Activated CD4-positive, CD25-positive, alpha-beta regulatory T cell (primary cell): ENCODE measurements around the gene EXOSC2.

ENCODE experiments used
- DNase-seq, 4 experiments: peaks; one replicate each; lab custom pipeline; 2025; lab: John Stamatoyannopoulos, UW

Gene EXOSC2

GRCh38 chr9:130693426-130694191 lies at the start of gene EXOSC2:
Gene EXOSC2, plus strand, starts transcription at chr9:130693780. Its CDS starts 12 bp downstream, at chr9:130693792.
- DNase-seq: peak; percentile 91 to 95 (median 94)

- no peak for DNase-seq
Observed at GRCh38 chr9:130651221-130651620, 42.4 kb upstream of the EXOSC2 start.

GRCh38 chr9:130651752-130652151 lies 41.8 kb upstream of the EXOSC2 start:
- no peak for DNase-seq

- DNase-seq: no peak
Observed at GRCh38 chr9:130654879-130655278, 38.7 kb upstream of the EXOSC2 start.

GRCh38 chr9:130658893-130659698 lies 34.5 kb upstream of the EXOSC2 start:
- DNase-seq: no peak

- DNase-seq: no peak
Observed at GRCh38 chr9:130659699-130660248, 33.8 kb upstream of the EXOSC2 start.

GRCh38 chr9:130660326-130660682 lies 33.3 kb upstream of the EXOSC2 start:
- no peak for DNase-seq

- DNase-seq: no peak
Observed at GRCh38 chr9:130660683-130661450, 32.7 kb upstream of the EXOSC2 start.

- no peak for DNase-seq
Observed at GRCh38 chr9:130661451-130662098, 32.0 kb upstream of the EXOSC2 start.

GRCh38 chr9:130662099-130662969 lies 31.2 kb upstream of the EXOSC2 start:
- DNase-seq: no peak

- no peak for DNase-seq
Observed at GRCh38 chr9:130662970-130663257, 30.7 kb upstream of the EXOSC2 start.

- no peak for DNase-seq
Observed at GRCh38 chr9:130663258-130663976, 30.2 kb upstream of the EXOSC2 start.

GRCh38 chr9:130663977-130664250 lies 29.7 kb upstream of the EXOSC2 start:
- no peak for DNase-seq

- no peak for DNase-seq
Observed at GRCh38 chr9:130664251-130665028, 29.1 kb upstream of the EXOSC2 start, which contains the start of gene PRDM12. Gene PRDM12, plus strand, starts transcription at chr9:130664594. Its CDS starts 60 bp downstream, at chr9:130664654.

- no peak for DNase-seq
Observed at GRCh38 chr9:130665029-130665430, 28.6 kb upstream of the EXOSC2 start.

- no peak for DNase-seq
Observed at GRCh38 chr9:130665431-130666392, 27.9 kb upstream of the EXOSC2 start.

GRCh38 chr9:130666393-130667119 lies 27.0 kb upstream of the EXOSC2 start:
- no peak for DNase-seq

GRCh38 chr9:130667120-130667435 lies 26.5 kb upstream of the EXOSC2 start:
- no peak for DNase-seq
